Caco-2 (cell line): ENCODE measurements around the gene TNKS2. TPM values are rescaled to one million over a fixed set of nuclear protein-coding genes. Genes with fewer than 3 reads are reported as not detected.

Experiments
- BruUV-seq: library from RNA; stranded (reverse); fragments of 400-500 nt; replicated peaks from 2 replicates; lab custom pipeline; 2021; lab: Mats Ljungman, UMichigan
- CTCF ChIA-PET: fragments of 300-600 bp; sonication (Branson Sonifier 250); formaldehyde crosslinking; loops from one replicate; lab custom pipeline; 2022; ENCODE audit warnings: antibody characterized with exemption; lab: Charles Lee
- POLR2A ChIA-PET: fragments of 300-600 bp; sonication (Branson Sonifier 250); formaldehyde crosslinking; loops from one replicate; lab custom pipeline; 2022; ENCODE audit warnings: antibody characterized with exemption; lab: Charles Lee
- DNase-seq, 2 experiments: peaks; one replicate each; pipeline versions ENCODE4 v3.0.0 to v3.0.0-alpha.2; 2020 to 2022
- H3K27me3 ChIP-seq: replicated peaks from 2 replicates; pipeline ENCODE4 v1.6.0; 2011; ENCODE audit warnings: low read length; ENCODE audit not compliant: control insufficient read depth, insufficient read depth
- H3K36me3 ChIP-seq: 2 replicates; pipeline ENCODE4 v1.5.1; 2011; ENCODE audit warnings: low read length; ENCODE audit not compliant: control insufficient read depth, insufficient read depth
- H3K4me1 ChIP-seq: fragments of 250-450 bp; sonication (Bioruptor Pico); 2 replicates; pipeline ENCODE4 v1.5.1; 2020; ENCODE audit warnings: mild to moderate bottlenecking
- H3K4me3 ChIP-seq: 2 replicates; pipeline ENCODE4 v1.5.1; 2011; ENCODE audit warnings: low read depth, mild to moderate bottlenecking, control low read depth, low read length
- H3K9me3 ChIP-seq: fragments of 250-450 bp; sonication (Bioruptor Pico); 2 replicates; pipeline ENCODE4 v1.5.1; 2020; ENCODE audit warnings: mild to moderate bottlenecking, moderate library complexity
- H3K27ac Mint-ChIP-seq: one replicate; pipeline ENCODE4 v1.8.0; 2022; ENCODE audit warnings: mixed read lengths; ENCODE audit not compliant: unreplicated experiment
- H3K27me3 Mint-ChIP-seq: one replicate; pipeline ENCODE4 v1.8.0; 2022; ENCODE audit warnings: mixed read lengths; ENCODE audit not compliant: insufficient read depth, unreplicated experiment
- H3K36me3 Mint-ChIP-seq: one replicate; pipeline ENCODE4 v1.8.0; 2022; ENCODE audit warnings: mild to moderate bottlenecking, mixed read lengths; ENCODE audit not compliant: insufficient read depth, unreplicated experiment
- H3K4me1 Mint-ChIP-seq: one replicate; pipeline ENCODE4 v1.8.0; 2022; ENCODE audit warnings: low read depth, mixed read lengths; ENCODE audit not compliant: unreplicated experiment
- H3K4me3 Mint-ChIP-seq: one replicate; pipeline ENCODE4 v1.8.0; 2022; ENCODE audit warnings: mild to moderate bottlenecking, moderate library complexity, mixed read lengths; ENCODE audit not compliant: unreplicated experiment
- H3K9me3 Mint-ChIP-seq: one replicate; pipeline ENCODE4 v1.8.0; 2022; ENCODE audit warnings: mixed read lengths; ENCODE audit not compliant: unreplicated experiment
- CTCF ChIP-seq, 2 experiments: fragments of 200-600 bp in 1 of 2; IDR thresholded peaks; 1 replicate in 1 of 2; 2 replicates in 1 of 2; pipeline versions ENCODE4 v1.5.1 to v1.8.0; 2011 to 2022; ENCODE audit warnings: antibody characterized with exemption in 1 of 2, control low read depth in 1 of 2, inconsistent platforms in 1 of 2, low read depth in 1 of 2, low read length in 1 of 2, mild to moderate bottlenecking in 1 of 2, moderate library complexity in 1 of 2; ENCODE audit not compliant: insufficient read depth in 1 of 2, severe bottlenecking in 1 of 2, unreplicated experiment in 1 of 2
- intact Hi-C: fragments of 100-400 bp; cut with micrococcal nuclease; formaldehyde crosslinking; loops from one replicate; pipeline ENCODE4 v1.10.0; 2022; ENCODE audit not compliant: unreplicated experiment
- total RNA-seq: library from RNA; stranded (reverse); gene quantifications from 2 replicates; pipeline ENCODE4 v1.2.3, GENCODE V29; 2022

Gene TNKS2
- total RNA-seq, 1 experiment from 2014 or later: 48.5 TPM

- H3K36me3 Mint-ChIP-seq: no peaks in the 10 kb centered on the region
- ChIA-PET CTCF (no interaction called here), POLR2A (no interaction called here)
- no peaks in the 10 kb centered on the region for H3K27me3 Mint-ChIP-seq
- H3K4me3 Mint-ChIP-seq: no peak overlapping the region
- intact Hi-C loops: no loop called here
- no peak for TF ChIP-seq CTCF (IDR thresholded peaks at IDR 0.05; ENCODE audit: insufficient read depth in 1 of 2, low read depth in 1 of 2, low read length in 1 of 2, severe bottlenecking in 1 of 2, unreplicated experiment in 1 of 2)
- Histone ChIP-seq H3K27me3 (no peaks in the 10 kb centered on the region), H3K4me1 (no peaks in the 10 kb centered on the region), H3K36me3 (no peaks in the 10 kb centered on the region), H3K9me3 (no peaks in the 10 kb centered on the region), H3K4me3 (no peak overlapping the region)
- no TSS peak for BruUV-seq
- no peaks in the 10 kb centered on the region for H3K4me1 Mint-ChIP-seq
- no peak for DNase-seq
- H3K9me3 Mint-ChIP-seq: no peaks in the 10 kb centered on the region
- H3K27ac Mint-ChIP-seq: no peak overlapping the region
Observed at GRCh38 chr10:91875779-91876178, 77.6 kb downstream of the TNKS2 start.

GRCh38 chr10:91879515-91880170 lies 81.4 kb downstream of the TNKS2 start:
- BruUV-seq: no TSS peak
- H3K27me3 Mint-ChIP-seq: no peaks in the 10 kb centered on the region
- Histone ChIP-seq H3K36me3 (no peaks in the 10 kb centered on the region), H3K27me3 (no peaks in the 10 kb centered on the region), H3K9me3 (no peaks in the 10 kb centered on the region), H3K4me1 (no peaks in the 10 kb centered on the region), H3K4me3 (no peak overlapping the region)
- no peak overlapping the region for H3K27ac Mint-ChIP-seq
- DNase-seq: no peak
- CTCF ChIA-PET: no interaction called here
- intact Hi-C loops: no loop called here
- H3K36me3 Mint-ChIP-seq: no peaks in the 10 kb centered on the region
- H3K4me1 Mint-ChIP-seq: no peaks in the 10 kb centered on the region
- peak overlapping the region; percentile 9 for H3K4me3 Mint-ChIP-seq
- POLR2A ChIA-PET: no interaction called here
- TF ChIP-seq CTCF (IDR thresholded peaks at IDR 0.05; ENCODE audit: insufficient read depth in 1 of 2, low read depth in 1 of 2, low read length in 1 of 2, severe bottlenecking in 1 of 2, unreplicated experiment in 1 of 2): no peak
- no peaks in the 10 kb centered on the region for H3K9me3 Mint-ChIP-seq

DNA sequence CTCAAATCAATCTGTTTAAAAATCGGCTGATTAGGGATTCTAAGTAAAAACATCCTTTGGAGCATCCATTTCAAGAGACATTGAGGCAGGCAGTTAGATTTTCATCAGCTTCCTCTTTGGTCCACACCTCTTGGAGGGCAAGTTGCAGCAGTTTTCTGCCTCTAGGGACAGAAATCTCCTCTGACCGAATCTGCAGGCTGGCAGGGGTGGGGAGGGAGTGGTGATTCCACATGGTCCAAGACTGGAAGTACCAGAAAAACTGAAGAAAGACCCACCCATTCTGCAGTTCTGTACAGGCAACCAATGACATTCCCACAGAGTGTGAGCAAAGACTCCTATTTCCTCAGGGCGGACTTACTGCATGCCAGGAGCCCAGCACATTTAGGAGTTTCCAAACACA lies 82.1 kb downstream of the TNKS2 start:
- Mint-ChIP-seq H3K4me3 (peak overlapping the region; percentile 9), H3K27me3 (no peaks in the 10 kb centered on the region), H3K36me3 (no peaks in the 10 kb centered on the region), H3K4me1 (peaks cover 4% of the 10 kb centered on the region), H3K27ac (no peak overlapping the region), H3K9me3 (no peaks in the 10 kb centered on the region)
- H3K36me3 ChIP-seq: no peaks in the 10 kb centered on the region
- DNase-seq: peak; percentile 59 to 71
- no peak overlapping the region for H3K4me3 ChIP-seq
- ChIA-PET CTCF (interaction anchor here (0.6 kb wide), 1 partner anchor 11 kb away, joined by 7 read pairs; no protein-coding TSS in a partner anchor), POLR2A (no interaction called here)
- no peaks in the 10 kb centered on the region for H3K4me1 ChIP-seq
- peak in 1 of 2 experiments; percentile 17 for TF ChIP-seq CTCF (IDR thresholded peaks at IDR 0.05; ENCODE audit: insufficient read depth in 1 of 2, low read depth in 1 of 2, low read length in 1 of 2, severe bottlenecking in 1 of 2, unreplicated experiment in 1 of 2)
- intact Hi-C loops: no loop called here
- no peaks in the 10 kb centered on the region for H3K9me3 ChIP-seq
- H3K27me3 ChIP-seq: no peaks in the 10 kb centered on the region
- no TSS peak for BruUV-seq
